GM23338 (cell line): ENCODE measurements around the gene ETV6.

Experiments
- CREB1 ChIP-seq: fragments of 250-450 bp; sonication (Bioruptor Pico); IDR thresholded peaks from 2 replicates; pipeline ENCODE4 v1.5.0; 2020; ENCODE audit warnings: low read depth, mild to moderate bottlenecking, moderate library complexity
- EZH2 ChIP-seq: fragments of 200-600 bp; sonication (generic); IDR thresholded peaks from one replicate; pipeline ENCODE4 v1.8.0; 2017; ENCODE audit warnings: antibody characterized with exemption, mild to moderate bottlenecking, low read depth; ENCODE audit not compliant: unreplicated experiment
- EZH2phosphoT487 ChIP-seq: fragments of 200-600 bp; sonication (generic); IDR thresholded peaks from one replicate; pipeline ENCODE4 v1.8.1; 2018; ENCODE audit warnings: antibody characterized with exemption; ENCODE audit not compliant: unreplicated experiment
- JUNB ChIP-seq: IDR thresholded peaks from one replicate; pipeline ENCODE4 v1.6.1; 2016; ENCODE audit warnings: antibody characterized with exemption; ENCODE audit not compliant: unreplicated experiment
- NANOG ChIP-seq: IDR thresholded peaks from 2 replicates; pipeline ENCODE4 v1.6.1; 2016; ENCODE audit warnings: antibody characterized with exemption, borderline replicate concordance
- POLR2AphosphoS5 ChIP-seq: IDR thresholded peaks from 2 replicates; pipeline ENCODE4 v1.6.1; 2016; ENCODE audit warnings: antibody characterized with exemption, low read depth
- TF ChIP-seq, protein P1 (sequence below), 2 experiments: fragments of 200-600 bp in 1 of 2; sonication (generic) in 1 of 2; conservative IDR thresholded peaks; 2 replicates each; pipeline versions ENCODE4 v1.5.1 to v1.6.1; 2016 to 2017; ENCODE audit warnings: antibody characterized with exemption in 2 of 2, low read depth in 2 of 2, mild to moderate bottlenecking in 2 of 2, moderate library complexity in 1 of 2
- TF ChIP-seq, protein P2 (sequence below): IDR thresholded peaks from one replicate; pipeline ENCODE4 v1.6.1; 2018; ENCODE audit warnings: antibody characterized with exemption; ENCODE audit not compliant: unreplicated experiment

DNA sequence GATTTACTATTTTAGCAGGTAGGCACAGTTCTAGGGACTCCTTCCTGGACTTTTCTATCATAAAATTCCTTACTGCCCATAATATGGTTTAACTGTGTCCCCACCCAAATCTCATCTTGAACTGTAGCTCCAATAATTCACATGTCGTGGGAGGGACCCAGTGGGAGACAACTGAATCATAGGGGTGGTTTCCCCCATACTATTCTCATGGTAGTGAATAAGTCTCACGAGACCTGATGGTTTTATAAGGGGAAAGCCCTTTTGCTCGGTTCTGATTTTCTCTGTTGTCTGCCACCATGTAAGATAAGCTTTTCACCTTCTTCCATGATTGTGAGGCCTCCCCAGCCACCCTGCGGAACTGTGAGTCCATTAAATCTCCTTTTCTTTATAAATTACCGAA is 10.0 kb upstream of the ETV6 start:
- TF ChIP-seq, protein P1, sequence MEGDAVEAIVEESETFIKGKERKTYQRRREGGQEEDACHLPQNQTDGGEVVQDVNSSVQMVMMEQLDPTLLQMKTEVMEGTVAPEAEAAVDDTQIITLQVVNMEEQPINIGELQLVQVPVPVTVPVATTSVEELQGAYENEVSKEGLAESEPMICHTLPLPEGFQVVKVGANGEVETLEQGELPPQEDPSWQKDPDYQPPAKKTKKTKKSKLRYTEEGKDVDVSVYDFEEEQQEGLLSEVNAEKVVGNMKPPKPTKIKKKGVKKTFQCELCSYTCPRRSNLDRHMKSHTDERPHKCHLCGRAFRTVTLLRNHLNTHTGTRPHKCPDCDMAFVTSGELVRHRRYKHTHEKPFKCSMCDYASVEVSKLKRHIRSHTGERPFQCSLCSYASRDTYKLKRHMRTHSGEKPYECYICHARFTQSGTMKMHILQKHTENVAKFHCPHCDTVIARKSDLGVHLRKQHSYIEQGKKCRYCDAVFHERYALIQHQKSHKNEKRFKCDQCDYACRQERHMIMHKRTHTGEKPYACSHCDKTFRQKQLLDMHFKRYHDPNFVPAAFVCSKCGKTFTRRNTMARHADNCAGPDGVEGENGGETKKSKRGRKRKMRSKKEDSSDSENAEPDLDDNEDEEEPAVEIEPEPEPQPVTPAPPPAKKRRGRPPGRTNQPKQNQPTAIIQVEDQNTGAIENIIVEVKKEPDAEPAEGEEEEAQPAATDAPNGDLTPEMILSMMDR (conservative IDR thresholded peaks at IDR 0.05; ENCODE audit: low read depth in 2 of 2): no peak
- TF ChIP-seq EZH2: no peak
- no peak for TF ChIP-seq JUNB
- TF ChIP-seq EZH2phosphoT487: no peak
- no peak for TF ChIP-seq POLR2AphosphoS5
- TF ChIP-seq, protein P2, sequence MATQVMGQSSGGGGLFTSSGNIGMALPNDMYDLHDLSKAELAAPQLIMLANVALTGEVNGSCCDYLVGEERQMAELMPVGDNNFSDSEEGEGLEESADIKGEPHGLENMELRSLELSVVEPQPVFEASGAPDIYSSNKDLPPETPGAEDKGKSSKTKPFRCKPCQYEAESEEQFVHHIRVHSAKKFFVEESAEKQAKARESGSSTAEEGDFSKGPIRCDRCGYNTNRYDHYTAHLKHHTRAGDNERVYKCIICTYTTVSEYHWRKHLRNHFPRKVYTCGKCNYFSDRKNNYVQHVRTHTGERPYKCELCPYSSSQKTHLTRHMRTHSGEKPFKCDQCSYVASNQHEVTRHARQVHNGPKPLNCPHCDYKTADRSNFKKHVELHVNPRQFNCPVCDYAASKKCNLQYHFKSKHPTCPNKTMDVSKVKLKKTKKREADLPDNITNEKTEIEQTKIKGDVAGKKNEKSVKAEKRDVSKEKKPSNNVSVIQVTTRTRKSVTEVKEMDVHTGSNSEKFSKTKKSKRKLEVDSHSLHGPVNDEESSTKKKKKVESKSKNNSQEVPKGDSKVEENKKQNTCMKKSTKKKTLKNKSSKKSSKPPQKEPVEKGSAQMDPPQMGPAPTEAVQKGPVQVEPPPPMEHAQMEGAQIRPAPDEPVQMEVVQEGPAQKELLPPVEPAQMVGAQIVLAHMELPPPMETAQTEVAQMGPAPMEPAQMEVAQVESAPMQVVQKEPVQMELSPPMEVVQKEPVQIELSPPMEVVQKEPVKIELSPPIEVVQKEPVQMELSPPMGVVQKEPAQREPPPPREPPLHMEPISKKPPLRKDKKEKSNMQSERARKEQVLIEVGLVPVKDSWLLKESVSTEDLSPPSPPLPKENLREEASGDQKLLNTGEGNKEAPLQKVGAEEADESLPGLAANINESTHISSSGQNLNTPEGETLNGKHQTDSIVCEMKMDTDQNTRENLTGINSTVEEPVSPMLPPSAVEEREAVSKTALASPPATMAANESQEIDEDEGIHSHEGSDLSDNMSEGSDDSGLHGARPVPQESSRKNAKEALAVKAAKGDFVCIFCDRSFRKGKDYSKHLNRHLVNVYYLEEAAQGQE: no peak
- TF ChIP-seq NANOG: no peak
- TF ChIP-seq CREB1 (CRISPR knock-in tag): no peak
